HG03558 (cell line): Measurements from ENCODE around the gene HNRNPH3.

ENCODE experiments used
- ATAC-seq: cut with Tn5 transposase; IDR thresholded peaks from one replicate; pipeline ENCODE4 v1.9.1; 2021; ENCODE audit warnings: moderate number of reproducible peaks; ENCODE audit not compliant: unreplicated experiment; ENCODE audit errors: extremely low read depth

Gene HNRNPH3

GRCh38 chr10:68367121-68367520, 35.3 kb downstream of the HNRNPH3 start:
- ATAC-seq, result no peak

GRCh38 chr10:68371604-68372003, 39.7 kb downstream of the HNRNPH3 start:
- no peak for ATAC-seq

GRCh38 chr10:68385740-68386139, 53.9 kb downstream of the HNRNPH3 start:
- no peak for ATAC-seq
